Measurements from ENCODE around the gene TAS2R41.

Gene TAS2R41

DNA sequence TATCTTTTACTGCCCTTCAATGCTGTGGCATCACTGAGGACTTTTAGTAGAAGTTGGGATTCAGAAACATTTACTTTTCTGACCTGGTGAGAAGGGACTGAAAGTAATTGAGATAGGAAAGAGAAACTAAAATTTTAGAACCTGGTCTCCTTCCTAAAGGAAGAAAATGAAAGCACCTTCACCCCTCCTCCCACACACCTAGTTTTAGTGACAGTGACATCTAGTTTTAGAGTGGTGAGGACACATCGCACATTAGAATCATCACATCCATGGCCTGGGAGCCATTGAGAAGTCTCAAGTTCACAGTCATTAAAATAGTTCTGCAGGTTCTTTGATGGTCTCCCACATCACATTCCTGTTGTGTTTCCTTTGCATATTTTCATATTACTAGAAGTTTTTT lies 16.1 kb downstream of the TAS2R41 start:
- no peak for DNase-seq (ENCODE audit: low read depth)

- no peak for DNase-seq (ENCODE audit: low read depth)
Observed at GRCh38 chr7:143494622-143495021, 16.9 kb downstream of the TAS2R41 start.

DNA sequence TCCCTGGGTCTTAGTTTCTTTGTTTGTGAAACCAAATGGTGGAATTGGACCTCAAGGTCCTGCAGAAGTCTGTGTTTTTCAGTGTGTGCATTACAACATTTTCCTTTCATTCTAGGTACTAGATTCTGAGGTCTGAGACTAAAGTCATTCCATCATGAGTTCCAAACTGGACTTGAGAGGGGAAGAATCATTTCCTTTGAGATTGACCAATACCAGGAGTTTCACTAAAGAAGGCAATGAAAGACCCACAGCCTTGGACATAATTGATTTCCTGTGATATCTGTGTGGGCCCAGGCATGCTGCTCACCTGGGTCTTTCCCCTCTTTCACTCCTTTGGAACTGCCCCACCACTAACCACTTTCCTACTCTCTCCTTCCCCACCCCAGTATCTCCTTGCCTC lies 18.2 kb downstream of the TAS2R41 start:
- no peak for DNase-seq (ENCODE audit: low read depth)

DNA sequence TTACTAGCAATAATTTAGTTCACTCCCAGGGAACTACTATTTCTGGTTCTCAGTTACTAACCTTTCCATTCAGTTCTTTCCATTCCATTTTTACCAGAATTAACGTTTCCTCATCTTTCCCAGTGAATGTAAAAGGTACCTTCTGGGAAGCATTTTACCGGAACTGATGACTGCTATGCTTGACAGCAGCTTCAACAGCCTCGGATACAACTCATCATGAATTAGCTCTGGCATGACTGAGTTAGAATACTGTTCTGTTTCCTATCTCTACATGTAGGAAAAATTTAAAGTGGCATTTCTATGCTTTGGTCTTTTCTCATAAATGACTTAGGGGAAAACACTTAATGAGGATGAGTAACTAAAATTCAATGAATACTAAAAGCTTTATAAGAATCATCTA lies 18.6 kb downstream of the TAS2R41 start:
- DNase-seq (ENCODE audit: low read depth): no peak

DNA sequence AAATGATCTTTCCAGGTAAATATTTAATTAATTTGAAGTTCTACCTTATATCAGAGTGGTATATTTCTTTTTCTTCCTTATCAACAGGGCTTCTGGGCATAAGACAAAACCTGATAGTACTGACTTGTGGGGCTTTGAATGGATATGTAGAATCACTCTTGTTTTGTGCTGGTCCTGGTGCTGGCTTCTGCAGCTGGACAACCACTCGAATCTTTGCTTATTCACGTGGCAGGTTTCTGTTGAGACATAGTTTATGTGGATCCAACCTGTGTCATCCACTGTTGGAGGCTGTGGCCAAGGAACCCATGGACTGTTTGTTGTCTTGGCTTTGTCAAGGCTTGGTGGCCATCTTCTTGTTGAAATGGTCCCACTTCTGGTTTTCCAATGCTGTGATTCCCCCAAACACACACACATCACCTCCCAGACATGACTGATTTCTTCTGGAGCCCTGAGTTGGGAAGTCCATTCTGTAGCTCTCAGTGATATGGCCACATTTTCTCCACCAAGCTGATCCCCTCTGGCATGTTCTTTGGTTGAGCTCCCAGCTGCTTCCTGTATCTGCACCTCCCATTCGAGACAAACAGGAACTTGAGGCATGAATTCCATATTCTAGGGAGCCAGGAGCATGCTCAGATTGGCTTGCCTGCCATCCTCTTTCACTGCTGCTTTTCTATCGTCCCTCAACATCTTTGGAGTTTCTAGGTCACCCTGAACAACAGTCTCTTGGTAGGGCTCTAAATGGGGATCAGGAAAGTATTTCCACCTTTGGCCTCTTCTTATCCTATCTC lies 19.5 kb downstream of the TAS2R41 start:
- DNase-seq (ENCODE audit: low read depth): no peak

DNA sequence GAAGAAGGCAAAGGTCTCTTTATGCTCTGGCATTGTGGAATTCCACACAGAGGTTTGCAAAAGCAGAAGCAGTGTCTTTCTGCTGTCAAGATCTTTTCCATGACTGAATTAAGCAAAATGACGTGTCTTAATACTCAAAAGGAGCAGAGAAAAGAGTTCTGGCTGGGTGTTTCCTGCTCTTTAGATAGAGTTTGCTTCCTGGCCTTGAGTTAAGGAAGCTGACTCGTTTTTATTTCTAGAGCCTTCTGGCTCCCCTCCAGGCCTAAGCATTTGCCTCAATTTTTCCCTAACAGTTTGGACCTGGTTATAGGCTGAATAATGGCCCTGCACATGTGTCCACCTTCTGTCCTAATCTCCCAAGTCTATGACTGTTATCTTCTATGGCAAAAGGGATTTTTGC lies 21.6 kb downstream of the TAS2R41 start:
- no peak for DNase-seq (ENCODE audit: low read depth)

GRCh38 chr7:143499743-143500348 lies 22.2 kb downstream of the TAS2R41 start:
- no peak for DNase-seq (ENCODE audit: low read depth)

GRCh38 chr7:143503261-143503660 lies 25.6 kb downstream of the TAS2R41 start:
- DNase-seq (ENCODE audit: low read depth): no peak

DNA sequence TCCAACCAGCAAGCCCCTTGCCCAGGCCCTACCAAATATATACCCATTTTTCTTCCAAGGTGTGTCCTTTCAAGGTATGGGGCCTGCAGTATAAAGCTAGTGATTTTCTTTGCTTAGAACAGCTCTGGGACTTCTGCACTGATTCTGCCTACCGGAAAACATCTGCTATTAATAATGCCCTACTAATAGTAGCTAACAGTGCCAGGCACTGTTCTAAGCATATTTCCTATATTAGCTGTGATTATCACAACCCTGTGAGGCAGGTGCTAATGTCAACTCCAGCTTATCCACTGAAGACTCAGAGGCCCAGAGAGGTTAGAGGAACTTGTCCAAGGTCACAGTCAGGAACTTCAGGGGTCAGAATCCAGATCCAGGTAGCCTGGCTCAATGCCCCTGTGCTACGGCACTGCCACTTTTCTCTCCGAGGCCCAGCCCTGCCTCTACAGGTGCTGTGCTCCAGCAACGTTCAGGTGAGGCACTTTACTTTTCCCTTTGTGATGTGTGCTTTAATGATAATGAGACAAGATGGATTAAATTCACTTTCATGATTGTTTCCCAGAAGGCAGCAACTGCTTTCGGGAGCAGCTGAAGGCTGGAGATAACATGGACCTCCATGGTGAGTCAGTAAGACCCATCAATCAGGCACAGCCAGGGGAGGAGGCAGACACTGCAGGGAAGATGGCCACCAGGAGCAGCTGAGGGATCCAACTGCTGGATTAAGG lies 26.7 kb downstream of the TAS2R41 start:
- DNase-seq (ENCODE audit: low read depth): no peak

DNA sequence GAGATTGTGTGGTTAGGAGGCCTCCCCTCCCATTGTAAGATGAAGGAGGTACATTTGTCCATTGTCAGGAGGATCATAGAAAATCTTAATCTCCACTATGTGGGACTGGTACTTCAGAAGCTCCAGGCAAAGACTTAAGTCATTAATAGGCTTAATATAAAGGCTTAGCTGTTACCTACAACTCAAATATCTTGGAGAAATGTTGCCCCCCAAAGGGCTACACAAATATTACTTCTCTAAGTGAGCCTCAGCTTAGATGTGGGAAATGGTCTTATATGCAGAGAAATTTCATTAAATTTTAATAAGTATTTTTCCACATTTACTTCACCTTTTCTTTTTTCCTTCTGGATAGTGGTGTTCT lies 27.2 kb downstream of the TAS2R41 start:
- no peak for DNase-seq (ENCODE audit: low read depth)

- no peak for DNase-seq (ENCODE audit: low read depth)
Observed at GRCh38 chr7:143505838-143506237, 28.2 kb downstream of the TAS2R41 start.

DNA sequence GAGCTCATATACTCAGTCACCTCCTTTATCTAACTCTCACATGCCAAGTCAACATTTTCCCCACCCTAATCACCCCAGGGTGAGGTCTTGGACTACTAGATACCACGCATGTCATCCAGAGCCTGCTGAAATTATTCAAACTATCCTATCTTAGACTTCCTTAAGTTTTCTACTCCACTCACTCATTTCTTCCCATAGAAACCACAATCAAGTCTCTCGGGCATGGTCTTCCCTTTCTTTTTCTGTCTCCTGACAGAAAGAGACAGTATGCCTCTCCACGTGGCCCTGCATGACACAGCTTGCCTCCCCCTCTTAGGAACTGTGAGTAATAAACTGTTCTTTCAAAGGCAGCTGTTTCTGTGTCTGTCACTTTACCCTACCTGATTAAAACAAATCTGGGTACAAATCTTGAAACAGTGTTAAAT lies 29.4 kb downstream of the TAS2R41 start:
- DNase-seq (ENCODE audit: low read depth): no peak

DNA sequence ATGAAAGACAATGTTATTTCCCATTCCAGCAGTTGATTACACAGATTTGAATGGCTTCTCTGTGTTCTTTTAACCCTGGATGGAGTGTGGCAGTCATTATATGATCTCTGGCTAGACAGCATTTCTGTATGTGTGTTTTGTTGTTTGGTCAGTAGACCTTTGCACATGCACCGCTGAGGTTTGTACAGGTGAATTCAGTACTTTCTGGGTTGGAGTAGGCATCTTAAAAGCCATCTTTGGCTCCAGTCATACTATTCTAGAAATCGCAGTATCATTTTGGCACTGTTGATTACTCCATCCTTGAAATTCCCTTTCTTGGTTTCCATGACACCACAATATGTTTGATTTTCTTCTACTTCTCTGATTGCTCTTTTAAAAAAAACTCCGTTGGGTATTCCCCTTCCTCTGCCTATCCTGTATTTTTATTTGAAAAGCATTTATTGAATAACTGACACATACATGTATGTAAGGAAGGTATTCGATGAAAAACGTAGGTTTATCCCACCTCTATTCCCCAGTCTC lies 29.9 kb downstream of the TAS2R41 start:
- DNase-seq (ENCODE audit: low read depth): no peak

DNA sequence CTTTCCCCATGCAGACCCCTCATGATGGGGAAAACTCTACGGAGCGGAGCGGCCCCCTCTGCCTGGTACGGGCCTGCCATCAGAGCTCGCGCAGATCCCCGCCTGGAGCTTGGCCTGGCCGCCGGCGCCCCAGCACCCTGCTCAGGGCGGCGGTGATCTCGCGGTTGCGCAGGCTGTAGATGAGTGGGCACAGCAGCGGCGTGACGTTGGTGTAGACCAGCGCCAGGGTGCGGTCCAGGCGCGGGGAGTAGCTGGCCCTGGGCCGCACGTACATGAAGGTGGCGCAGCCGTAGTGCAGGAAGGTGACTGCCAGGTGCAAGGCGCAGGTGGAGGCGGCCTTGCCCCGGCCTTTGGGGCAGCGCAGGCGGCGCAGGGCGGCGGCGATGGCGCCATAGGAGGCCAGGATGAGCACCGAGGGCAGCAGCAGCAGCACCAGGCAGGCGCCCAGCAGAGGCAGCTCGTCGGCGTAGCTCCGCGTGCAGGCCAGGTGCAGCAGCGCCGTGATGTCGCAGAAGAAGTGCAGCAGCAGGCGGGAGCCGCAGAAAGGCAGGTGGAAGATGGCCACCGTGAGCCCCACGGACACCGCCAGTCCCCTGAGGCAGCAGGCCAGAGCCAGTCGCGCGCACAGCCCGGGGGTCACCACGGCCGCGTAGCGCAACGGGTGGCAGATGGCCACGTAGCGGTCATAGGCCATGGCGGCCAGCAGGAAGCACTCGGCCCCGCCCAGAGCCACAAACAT lies 33.4 kb downstream of the TAS2R41 start:
- no peak for DNase-seq (ENCODE audit: low read depth)

DNA sequence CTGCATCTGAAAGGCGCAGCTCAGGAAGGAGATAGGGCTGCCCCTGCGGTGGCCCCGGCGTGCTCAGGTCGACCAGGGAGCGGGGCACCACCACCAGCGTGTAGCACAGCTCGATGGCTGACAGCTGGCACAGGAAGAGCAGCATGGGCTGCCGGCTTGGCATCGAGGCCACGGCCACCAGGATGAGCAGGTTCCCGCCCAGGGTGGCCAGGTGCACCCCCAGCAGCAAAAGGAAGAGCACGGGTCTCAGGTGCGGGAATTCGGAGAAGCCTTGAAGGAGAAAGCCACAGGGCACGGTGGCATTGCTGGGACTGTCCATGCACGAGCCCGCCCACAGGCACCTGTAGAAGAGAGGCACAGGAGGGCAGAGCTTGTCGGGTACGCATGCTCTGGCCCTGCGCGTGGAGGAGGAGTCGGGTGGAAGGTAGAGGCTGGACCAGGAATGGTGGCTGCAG lies 33.9 kb downstream of the TAS2R41 start:
- no peak for DNase-seq (ENCODE audit: low read depth)

GRCh38 chr7:143512488-143513340 lies 35.0 kb downstream of the TAS2R41 start:
- DNase-seq (ENCODE audit: low read depth): no peak

GRCh38 chr7:143514487-143514886 lies 36.8 kb downstream of the TAS2R41 start:
- DNase-seq (ENCODE audit: low read depth): no peak

GRCh38 chr7:143514995-143515735 lies 37.5 kb downstream of the TAS2R41 start:
- no peak for DNase-seq (ENCODE audit: low read depth)

- no peak for DNase-seq (ENCODE audit: low read depth)
Observed at GRCh38 chr7:143516981-143517380, 39.3 kb downstream of the TAS2R41 start.

- DNase-seq (ENCODE audit: low read depth): no peak
Observed at GRCh38 chr7:143518521-143518920, 40.8 kb downstream of the TAS2R41 start.

DNA sequence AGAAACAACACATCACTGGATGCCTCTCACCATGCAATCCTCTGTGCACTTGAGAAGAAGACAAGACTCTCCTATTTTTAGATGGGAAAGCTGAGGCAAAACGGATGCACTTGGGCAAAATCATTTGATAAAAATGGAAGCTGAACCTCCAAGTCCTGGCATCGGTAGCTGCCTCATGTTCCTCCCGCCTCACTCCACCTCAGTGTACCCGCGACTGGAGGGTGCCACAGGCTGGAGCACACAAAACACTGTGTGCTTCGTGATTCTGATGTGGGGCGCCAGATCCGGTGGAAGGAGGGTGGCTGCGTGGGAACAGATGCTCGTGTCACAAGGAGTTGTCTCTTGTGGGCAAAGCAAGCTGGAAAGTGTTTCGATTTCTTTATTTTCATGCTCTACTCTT lies 41.3 kb downstream of the TAS2R41 start:
- DNase-seq (ENCODE audit: low read depth): no peak
